ENCODE measurements around the gene KCTD5.
"Not testable (repeated sequence)": the region's sequence is repeated elsewhere in the genome, so short reads cannot be mapped to it uniquely, and the experiment has no call there.

GRCh38 chr16:2644754-2645453 lies 37.4 kb upstream of the KCTD5 start:
- TF ChIP-seq POLR2A (IDR thresholded peaks at IDR 0.05; ENCODE audit: low read length); GATA1 (IDR thresholded peaks at IDR 0.05; ENCODE audit: low read depth, low read length): not testable (repeated sequence)
